Thymus (tissue), 11 donors: ENCODE results near the gene GNAT3. TPM values are rescaled to one million over a fixed set of nuclear protein-coding genes. Genes with fewer than 3 reads are reported as not detected.

Experiments
- DNase-seq, 9 donors: peaks; one replicate each; pipeline ENCODE4 v3.0.0-alpha.2; 2013; ENCODE audit warnings: low spot score in 9 of 9, low read depth in 6 of 9, missing footprints in 1 of 9
- H3K27ac ChIP-seq, 2 donors: one replicate each; pipeline ENCODE4 v1.5.1; 2013; ENCODE audit warnings: control low read depth in 1 of 2, low read depth in 1 of 2, low read length in 1 of 2, mild to moderate bottlenecking in 1 of 2, moderate library complexity in 1 of 2
- H3K27me3 ChIP-seq, 2 donors: one replicate each; pipeline ENCODE4 v1.5.1; 2013; ENCODE audit warnings: low read length in 1 of 2; ENCODE audit not compliant: control insufficient read depth in 2 of 2, insufficient read depth in 1 of 2
- H3K36me3 ChIP-seq, 2 donors: one replicate each; pipeline ENCODE4 v1.5.1; 2013; ENCODE audit warnings: low read length in 1 of 2, mild to moderate bottlenecking in 1 of 2, moderate library complexity in 1 of 2; ENCODE audit not compliant: control insufficient read depth in 2 of 2, insufficient read depth in 2 of 2
- H3K4me1 ChIP-seq, 2 donors: one replicate each; pipeline ENCODE4 v1.5.1; 2013; ENCODE audit warnings: low read length in 2 of 2; ENCODE audit not compliant: control insufficient read depth in 2 of 2, insufficient read depth in 2 of 2
- H3K4me3 ChIP-seq, 2 donors: one replicate each; pipeline ENCODE4 v1.5.1; 2013; ENCODE audit warnings: low read length in 2 of 2, control low read depth in 1 of 2, mild to moderate bottlenecking in 1 of 2
- H3K9me3 ChIP-seq, 2 donors: one replicate each; pipeline ENCODE4 v1.5.1; 2013; ENCODE audit warnings: low read length in 1 of 2, mild to moderate bottlenecking in 1 of 2; ENCODE audit not compliant: control insufficient read depth in 2 of 2, insufficient read depth in 1 of 2
- WGBS: extraction: QIAGEN DNeasy Blood & Tissue Kit; methylation state at CpG from one replicate; pipeline ENCODE4 v1.1.7; 2013; 5-methylcytosine and 5-hydroxymethylcytosine counted together
- polyA plus RNA-seq: library from polyadenylated mRNA; stranded (reverse); fragments of 200-250 nt; gene quantifications from one replicate; pipeline ENCODE4 v1.2.3, GENCODE V29; 2013
- total RNA-seq: library from RNA; stranded (reverse); fragments of 120-200 nt; gene quantifications from one replicate; pipeline ENCODE4 v1.2.4, GENCODE V29; 2013
- donor health status: healthy.

GNAT3 gene
- total and polyA plus RNA-seq, 2 donors = 0.05 to 0.19 TPM

DNA sequence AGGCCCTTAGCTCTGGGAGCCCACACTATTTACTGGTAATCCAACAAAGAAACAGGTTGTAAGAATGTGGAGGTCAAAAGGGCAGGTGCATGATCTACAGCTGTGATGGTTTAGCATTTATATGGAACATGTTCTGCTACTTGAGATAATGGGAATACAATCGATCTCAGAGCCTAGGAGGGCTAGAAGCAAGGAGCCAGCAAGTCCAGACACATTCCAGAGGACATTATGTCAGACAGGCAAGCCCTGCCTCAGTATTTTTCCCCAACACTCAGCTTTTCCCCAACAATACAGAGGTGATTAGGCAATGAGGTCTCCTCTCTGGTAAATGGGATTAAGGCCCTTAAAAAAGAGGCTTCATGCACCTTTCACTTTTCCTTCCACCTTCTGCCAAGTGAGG is 21.4 kb upstream of the GNAT3 start:
- 87% methylated on average over 1 of the region's 1 CpG for WGBS
- Histone ChIP-seq H3K9me3 (no peaks in the 10 kb centered on the region), H3K4me3 (no peak overlapping the region), H3K36me3 (no peaks in the 10 kb centered on the region), H3K27me3 (no peaks in the 10 kb centered on the region), H3K4me1 (peaks cover 0 to 3% of the 10 kb centered on the region in 2 donors), H3K27ac (no peak overlapping the region)
- DNase-seq = no peak

DNA sequence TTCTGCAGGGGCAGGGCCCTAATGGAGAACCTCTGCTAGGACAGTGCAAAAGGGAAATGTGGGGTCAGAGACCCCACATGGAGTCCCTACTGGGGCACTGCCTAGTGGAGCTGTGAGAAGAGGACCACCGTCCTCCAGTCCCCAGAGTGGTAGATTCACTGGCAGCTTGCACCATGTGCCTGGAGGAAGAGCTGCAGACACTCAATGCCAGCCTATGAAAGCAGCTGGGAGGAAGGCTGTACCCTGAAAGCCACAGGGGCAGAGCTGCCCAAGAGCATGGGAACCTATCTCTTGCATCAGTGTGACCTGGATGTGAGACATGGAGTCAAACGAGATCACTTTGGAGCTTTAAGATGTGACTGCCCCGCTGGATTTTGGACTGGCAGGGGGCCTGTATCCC is 20.3 kb upstream of the GNAT3 start:
- no peak overlapping the region for H3K27ac ChIP-seq
- DNase-seq = no peak
- H3K4me1 ChIP-seq = peaks cover 0 to 3% of the 10 kb centered on the region in 2 donors
- 90% methylated on average over 3 of the region's 3 CpGs for WGBS
- H3K9me3 ChIP-seq = no peaks in the 10 kb centered on the region
- H3K27me3 ChIP-seq = no peaks in the 10 kb centered on the region
- no peaks in the 10 kb centered on the region for H3K36me3 ChIP-seq
- H3K4me3 ChIP-seq = no peak overlapping the region

DNA sequence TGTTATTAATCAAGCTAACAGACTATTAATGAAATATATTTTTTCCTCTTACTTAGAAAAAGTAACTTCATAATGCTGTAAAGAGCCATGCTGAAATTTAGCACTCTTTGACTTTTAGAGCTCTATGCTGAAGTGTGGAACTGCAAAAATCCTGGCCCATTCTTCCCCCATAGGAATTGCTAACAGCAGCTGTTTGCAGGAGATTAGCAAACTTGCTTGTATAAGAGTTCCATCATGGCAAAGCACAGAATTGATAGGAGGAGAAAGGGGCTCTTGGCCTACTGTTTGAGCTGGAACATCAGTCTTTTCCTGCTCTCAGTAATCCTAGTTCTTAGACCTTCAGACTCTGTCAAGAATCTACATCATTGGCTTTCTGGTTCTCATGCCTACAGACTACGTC is 18.3 kb upstream of the GNAT3 start:
- Histone ChIP-seq H3K4me3 (no peak overlapping the region), H3K36me3 (no peaks in the 10 kb centered on the region), H3K27me3 (no peaks in the 10 kb centered on the region), H3K27ac (no peak overlapping the region), H3K4me1 (no peaks in the 10 kb centered on the region), H3K9me3 (no peaks in the 10 kb centered on the region)
- DNase-seq = no peak
- WGBS = 94% methylated on average over 1 of the region's 1 CpG

DNA sequence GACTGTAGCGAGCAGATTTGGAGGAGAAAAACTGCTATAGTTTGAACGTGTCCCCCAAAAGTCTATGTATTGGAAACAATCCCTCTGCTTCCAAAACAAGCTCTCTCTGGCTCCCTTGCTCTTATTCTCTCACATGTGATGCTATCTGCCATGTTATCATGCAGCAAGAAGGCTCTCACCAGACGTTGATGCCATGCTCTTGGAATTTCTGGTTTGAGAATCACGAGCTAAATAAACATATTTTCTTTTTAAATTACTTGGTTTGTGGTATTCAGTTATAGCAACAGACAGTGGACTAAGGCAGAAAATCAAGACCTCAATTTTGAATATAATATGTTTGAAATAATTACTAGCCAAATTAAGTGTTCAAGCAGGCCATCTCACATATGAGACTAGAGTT is 17.5 kb upstream of the GNAT3 start:
- H3K27me3 ChIP-seq = no peaks in the 10 kb centered on the region
- no peak overlapping the region for H3K27ac ChIP-seq
- no peaks in the 10 kb centered on the region for H3K36me3 ChIP-seq
- WGBS = 71% methylated on average over 4 of the region's 4 CpGs
- no peak overlapping the region for H3K4me3 ChIP-seq
- no peaks in the 10 kb centered on the region for H3K4me1 ChIP-seq
- no peaks in the 10 kb centered on the region for H3K9me3 ChIP-seq
- DNase-seq = no peak

DNA sequence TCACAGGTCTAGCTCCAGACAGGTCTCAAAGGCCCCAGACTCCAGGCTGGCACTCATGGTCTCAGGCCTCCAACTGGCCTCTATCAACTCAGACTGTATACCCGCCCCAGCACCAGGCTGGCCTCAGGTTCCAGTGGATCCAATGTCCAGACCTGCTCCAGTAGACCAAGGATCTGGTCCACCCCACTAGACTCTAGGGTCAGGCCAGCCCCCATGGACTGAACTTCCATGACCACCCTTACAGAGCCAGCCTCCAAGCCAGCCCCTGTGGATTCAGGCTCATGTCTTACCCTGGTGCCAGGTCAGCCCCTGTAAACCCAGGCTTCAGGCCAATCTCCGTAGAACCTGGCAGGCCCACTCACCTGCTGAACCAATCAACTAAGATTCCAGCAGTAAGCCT is 16.8 kb upstream of the GNAT3 start:
- Histone ChIP-seq H3K4me1 (no peaks in the 10 kb centered on the region), H3K9me3 (no peaks in the 10 kb centered on the region), H3K4me3 (no peak overlapping the region), H3K36me3 (no peaks in the 10 kb centered on the region), H3K27ac (no peak overlapping the region), H3K27me3 (no peaks in the 10 kb centered on the region)
- DNase-seq = no peak
- WGBS = 99% methylated on average over 2 of the region's 2 CpGs

DNA sequence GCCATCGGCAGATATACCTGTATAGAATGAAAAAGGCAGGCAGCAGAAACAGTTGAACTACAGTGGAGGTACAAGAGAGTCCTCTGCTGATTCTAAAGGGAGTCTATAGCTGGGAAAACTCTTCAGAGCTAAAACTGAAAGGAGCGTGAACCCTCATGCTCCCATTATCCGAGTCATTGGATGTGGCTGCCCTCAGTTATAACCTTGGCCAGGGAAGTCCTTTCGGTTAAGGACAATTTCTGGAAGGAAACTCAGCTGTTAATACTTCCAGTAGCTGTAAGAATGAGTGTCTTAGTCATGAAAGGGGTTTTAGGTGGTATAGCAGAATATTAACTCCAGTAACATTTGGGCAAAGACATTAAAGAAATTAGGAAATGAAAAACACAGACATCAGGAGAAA is 14.6 kb upstream of the GNAT3 start:
- no peak overlapping the region for H3K4me3 ChIP-seq
- WGBS = 97% methylated on average over 4 of the region's 4 CpGs
- no peak for DNase-seq
- H3K4me1 ChIP-seq = no peaks in the 10 kb centered on the region
- no peaks in the 10 kb centered on the region for H3K9me3 ChIP-seq
- H3K27ac ChIP-seq = no peak overlapping the region
- no peaks in the 10 kb centered on the region for H3K27me3 ChIP-seq
- no peaks in the 10 kb centered on the region for H3K36me3 ChIP-seq

DNA sequence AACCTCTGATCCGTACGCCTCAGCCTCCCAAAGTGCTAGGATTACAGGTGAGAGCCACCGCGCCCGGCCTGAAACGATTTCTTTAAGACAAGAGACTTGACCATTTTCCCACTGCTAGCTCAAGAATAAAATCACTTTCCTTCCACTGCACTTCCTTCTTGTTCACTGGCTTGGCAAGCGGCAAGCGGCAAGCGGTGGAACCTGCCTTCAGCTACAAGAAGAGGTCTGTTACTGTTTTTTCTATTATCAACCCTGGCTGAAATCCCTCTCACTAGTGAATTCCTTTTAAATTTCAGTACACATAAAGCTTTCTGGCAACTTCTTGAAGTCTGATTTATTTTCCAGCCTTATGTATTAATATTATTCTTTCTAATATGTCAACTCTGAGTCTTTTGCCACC is 12.8 kb upstream of the GNAT3 start:
- no peaks in the 10 kb centered on the region for H3K4me1 ChIP-seq
- no peak overlapping the region for H3K27ac ChIP-seq
- no peaks in the 10 kb centered on the region for H3K27me3 ChIP-seq
- WGBS = 88% methylated on average over 9 of the region's 9 CpGs
- no peak overlapping the region for H3K4me3 ChIP-seq
- no peaks in the 10 kb centered on the region for H3K36me3 ChIP-seq
- DNase-seq = no peak
- no peaks in the 10 kb centered on the region for H3K9me3 ChIP-seq

DNA sequence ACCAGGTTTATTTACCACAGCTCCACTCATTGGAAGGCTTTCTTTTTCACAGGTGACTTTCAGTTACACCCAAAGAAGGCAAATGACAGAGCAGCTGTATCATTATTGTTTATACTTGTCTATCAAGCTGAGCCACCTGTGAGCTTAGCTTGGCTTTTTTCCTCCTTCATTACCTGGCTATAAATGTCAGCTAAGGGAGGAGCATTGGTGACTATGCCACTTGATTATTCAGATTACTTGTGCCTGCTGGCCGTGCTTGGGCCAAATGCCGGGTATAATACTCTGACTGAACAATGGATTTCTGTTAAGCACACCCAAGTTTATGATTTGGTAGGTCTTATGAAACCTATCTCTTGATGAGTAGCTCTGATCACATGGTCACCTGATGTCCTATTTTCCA is 9.9 kb upstream of the GNAT3 start:
- no peak overlapping the region for H3K4me3 ChIP-seq
- H3K4me1 ChIP-seq = no peaks in the 10 kb centered on the region
- DNase-seq = no peak
- no peaks in the 10 kb centered on the region for H3K36me3 ChIP-seq
- H3K9me3 ChIP-seq = no peaks in the 10 kb centered on the region
- H3K27me3 ChIP-seq = no peaks in the 10 kb centered on the region
- H3K27ac ChIP-seq = no peak overlapping the region
- WGBS = over 99% methylated on average over 2 of the region's 2 CpGs

DNA sequence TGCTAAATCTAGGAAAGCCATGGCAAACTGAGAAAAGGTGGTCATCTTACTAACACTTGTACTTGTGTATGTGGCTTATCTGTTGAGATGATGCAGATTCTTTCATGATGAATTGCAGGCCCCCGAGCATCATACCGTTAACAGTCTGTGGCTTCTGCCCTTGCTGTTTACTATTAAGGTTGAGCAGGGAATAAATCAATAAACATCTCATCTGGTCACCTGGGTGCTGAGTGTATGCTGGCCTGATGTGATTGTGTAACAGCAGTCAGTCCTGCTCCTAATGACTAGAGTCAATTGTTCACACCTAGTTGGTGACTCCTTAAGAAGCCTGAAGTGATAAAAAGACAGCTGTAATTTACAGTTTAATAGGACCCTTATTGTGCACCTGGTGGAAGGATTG is 8.3 kb upstream of the GNAT3 start:
- H3K4me3 ChIP-seq = no peak overlapping the region
- no peak overlapping the region for H3K27ac ChIP-seq
- H3K27me3 ChIP-seq = no peaks in the 10 kb centered on the region
- H3K4me1 ChIP-seq = no peaks in the 10 kb centered on the region
- H3K9me3 ChIP-seq = no peaks in the 10 kb centered on the region
- no peak for DNase-seq
- H3K36me3 ChIP-seq = no peaks in the 10 kb centered on the region
- 98% methylated on average over 2 of the region's 2 CpGs for WGBS

DNA sequence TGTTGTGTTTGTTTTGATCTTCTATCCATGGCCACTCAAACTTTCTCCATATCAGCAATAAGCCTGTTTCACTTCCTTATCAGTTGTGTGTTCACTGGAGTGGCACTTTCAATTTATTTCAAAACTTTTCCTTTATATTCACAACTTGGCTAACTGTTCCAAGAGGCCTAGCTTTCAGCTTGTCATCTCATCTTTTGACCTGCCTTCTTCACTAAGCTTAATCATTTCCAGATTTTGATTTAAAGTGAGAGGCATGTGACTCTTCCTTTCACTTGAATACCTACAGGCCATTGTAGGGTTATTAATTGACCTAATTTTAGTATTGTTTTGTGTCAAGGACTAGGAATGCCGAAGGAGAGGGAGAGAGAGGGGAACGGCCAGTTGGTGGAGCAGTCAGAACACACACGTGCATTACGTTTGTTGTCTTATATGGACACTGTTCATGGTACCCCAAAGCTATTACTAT is 5.5 kb upstream of the GNAT3 start:
- H3K9me3 ChIP-seq = no peaks in the 10 kb centered on the region
- H3K4me3 ChIP-seq = no peak overlapping the region
- H3K27ac ChIP-seq = no peak overlapping the region
- DNase-seq = no peak
- WGBS = 96% methylated on average over 4 of the region's 4 CpGs
- no peaks in the 10 kb centered on the region for H3K4me1 ChIP-seq
- H3K27me3 ChIP-seq = no peaks in the 10 kb centered on the region
- H3K36me3 ChIP-seq = no peaks in the 10 kb centered on the region
